ENCODE data around the gene STPG1. TPM values are rescaled to one million over a fixed set of nuclear protein-coding genes. Genes with fewer than 3 reads are reported as not detected.
"Not testable (repeated sequence)": the region's sequence is repeated elsewhere in the genome, so short reads cannot be mapped to it uniquely, and the experiment has no call there.

STPG1 gene
- total RNA-seq, 4 donors from 2014 or later: 2.2 to 5.1 (median 3.5) TPM

GRCh38 chr1:24451746-24452145 is 38.2 kb upstream of the STPG1 start:
- no peak for TF ChIP-seq CTCF (IDR thresholded peaks at IDR 0.05)
- no peak for DNase-seq (ENCODE audit: low spot score)
- no peak for ATAC-seq (ENCODE audit: low FRiP score)

GRCh38 chr1:24450857-24451397 is 37.3 kb upstream of the STPG1 start:
- no peak for TF ChIP-seq CTCF (IDR thresholded peaks at IDR 0.05)
- ATAC-seq (ENCODE audit: low FRiP score) (no peak), DNase-seq (ENCODE audit: low spot score) (no peak)

- no peak for TF ChIP-seq CTCF (IDR thresholded peaks at IDR 0.05)
- DNase-seq (ENCODE audit: low spot score) (no peak), ATAC-seq (ENCODE audit: low FRiP score) (no peak)
Measured at GRCh38 chr1:24450316-24450715, 36.7 kb upstream of the STPG1 start.

- not testable (repeated sequence) for ATAC-seq (ENCODE audit: low FRiP score); DNase-seq (ENCODE audit: low spot score)
Measured at GRCh38 chr1:24446446-24446845, 32.9 kb upstream of the STPG1 start.

GRCh38 chr1:24443241-24443656 is 29.7 kb upstream of the STPG1 start:
- no peak for TF ChIP-seq CTCF (IDR thresholded peaks at IDR 0.05)
- no peak for DNase-seq (ENCODE audit: low spot score)
- no peak for ATAC-seq (ENCODE audit: low FRiP score)

- DNase-seq (ENCODE audit: low spot score): no peak
- no peak for ATAC-seq (ENCODE audit: low FRiP score)
- TF ChIP-seq CTCF (IDR thresholded peaks at IDR 0.05): no peak
Measured at GRCh38 chr1:24442764-24443163, 29.2 kb upstream of the STPG1 start.

- no peak for ATAC-seq (ENCODE audit: low FRiP score)
- no peak for TF ChIP-seq CTCF (IDR thresholded peaks at IDR 0.05)
- DNase-seq (ENCODE audit: low spot score): no peak
Measured at GRCh38 chr1:24441996-24442668, 28.6 kb upstream of the STPG1 start.

All from omental fat pad (tissue), 4 donors.